ENCODE measurements around the gene TMEM131L. TPM values are rescaled to one million over a fixed set of nuclear protein-coding genes. Genes with fewer than 3 reads are reported as not detected.

TMEM131L gene
- total RNA-seq, 2 experiments from 2014 or later = 28.3 to 30.9 TPM

- ChIA-PET CTCF (interaction anchor here (0.9 to 1.8 kb wide), 6 partner anchors 11 to 63 kb away, joined by 3 to 7 read pairs (median 4); no protein-coding TSS in a partner anchor), POLR2A (interaction anchor here (0.5 kb wide), 1 partner anchor 360 kb away, joined by 5 read pairs; no protein-coding TSS in a partner anchor)
Measured at GRCh38 chr4:153530284-153530999, 64.3 kb downstream of the TMEM131L start.

- CTCF ChIA-PET = interaction anchor here (0.9 to 1.8 kb wide), 6 partner anchors 10 to 63 kb away, joined by 3 to 7 read pairs (median 4); no protein-coding TSS in a partner anchor
- POLR2A ChIA-PET = no interaction called here
Measured at GRCh38 chr4:153531000-153531358, 64.8 kb downstream of the TMEM131L start.

GRCh38 chr4:153531976-153532626 lies 65.9 kb downstream of the TMEM131L start:
- ChIA-PET CTCF (interaction anchor here (0.6 to 2.4 kb wide), 2 partner anchors 18 to 66 kb away, joined by 3 to 8 read pairs; partner anchors contain the start of gene TMEM131L), POLR2A (no interaction called here)

GRCh38 chr4:153532636-153533035 lies 66.5 kb downstream of the TMEM131L start:
- ChIA-PET POLR2A (no interaction called here), CTCF (interaction anchor here (0.8 to 2.4 kb wide), 3 partner anchors 12 to 67 kb away, joined by 3 to 8 read pairs (median 4); partner anchors contain the start of gene TMEM131L)

- POLR2A ChIA-PET = no interaction called here
- CTCF ChIA-PET = interaction anchor here (0.8 to 2.4 kb wide), 3 partner anchors 13 to 67 kb away, joined by 3 to 8 read pairs (median 4); partner anchors contain the start of gene TMEM131L
Measured at GRCh38 chr4:153533387-153533786, 67.2 kb downstream of the TMEM131L start.

GRCh38 chr4:153534792-153535629 lies 68.9 kb downstream of the TMEM131L start:
- ChIA-PET POLR2A (no interaction called here), CTCF (interaction anchor here (0.8 to 1.4 kb wide), 4 partner anchors 12 to 99 kb away, joined by 3 to 4 read pairs (median 4); no protein-coding TSS in a partner anchor)

- ChIA-PET POLR2A (no interaction called here), CTCF (interaction anchor here (0.8 to 1.4 kb wide), 5 partner anchors 13 to 100 kb away, joined by 3 to 4 read pairs (median 3); no protein-coding TSS in a partner anchor)
Measured at GRCh38 chr4:153535772-153536513, 69.8 kb downstream of the TMEM131L start.

- CTCF ChIA-PET = no interaction called here
- POLR2A ChIA-PET = no interaction called here
Measured at GRCh38 chr4:153537493-153537960, 71.4 kb downstream of the TMEM131L start.

- POLR2A ChIA-PET = no interaction called here
- CTCF ChIA-PET = no interaction called here
Measured at GRCh38 chr4:153538487-153539357, 72.6 kb downstream of the TMEM131L start.

GRCh38 chr4:153539422-153539821 lies 73.3 kb downstream of the TMEM131L start:
- POLR2A ChIA-PET = no interaction called here
- CTCF ChIA-PET = no interaction called here

- ChIA-PET POLR2A (interaction anchor here (1.1 to 1.5 kb wide), 2 partner anchors 74 to 75 kb away, joined by 3 to 4 read pairs; partner anchors contain the start of gene TMEM131L), CTCF (interaction anchor here (0.6 to 1.8 kb wide), 6 partner anchors 10 to 193 kb away, joined by 3 to 6 read pairs (median 4); no protein-coding TSS in a partner anchor)
Measured at GRCh38 chr4:153541456-153542096, 75.4 kb downstream of the TMEM131L start.

GRCh38 chr4:153542131-153542530 lies 76.0 kb downstream of the TMEM131L start:
- POLR2A ChIA-PET = interaction anchor here (1.1 to 1.5 kb wide), 2 partner anchors 75 to 76 kb away, joined by 3 to 4 read pairs; partner anchors contain the start of gene TMEM131L
- CTCF ChIA-PET = interaction anchor here (1.4 kb wide), 1 partner anchor 11 kb away, joined by 6 read pairs; no protein-coding TSS in a partner anchor

- CTCF ChIA-PET = no interaction called here
- POLR2A ChIA-PET = interaction anchor here (0.6 kb wide), 1 partner anchor 181 kb away, joined by 4 read pairs; no protein-coding TSS in a partner anchor
Measured at GRCh38 chr4:153542834-153543233, 76.7 kb downstream of the TMEM131L start.

- ChIA-PET POLR2A (interaction anchor here (0.6 to 1.6 kb wide), 2 partner anchors 77 to 180 kb away, joined by 4 read pairs; partner anchors contain the start of gene TMEM131L), CTCF (no interaction called here)
Measured at GRCh38 chr4:153543351-153543750, 77.2 kb downstream of the TMEM131L start.

GRCh38 chr4:153545822-153546221 lies 79.7 kb downstream of the TMEM131L start:
- CTCF ChIA-PET = no interaction called here
- POLR2A ChIA-PET = no interaction called here

- ChIA-PET CTCF (no interaction called here), POLR2A (no interaction called here)
Measured at GRCh38 chr4:153546280-153546679, 80.1 kb downstream of the TMEM131L start.

GRCh38 chr4:153547520-153547919 lies 81.4 kb downstream of the TMEM131L start:
- POLR2A ChIA-PET = no interaction called here

More at GRCh38 chr4:153547520-153547919, 81.4 kb downstream of the TMEM131L start:
- CTCF ChIA-PET = interaction anchor here (0.9 kb wide), 1 partner anchor 27 kb away, joined by 3 read pairs; no protein-coding TSS in a partner anchor

Measured in activated CD8-positive, alpha-beta memory T cell treated with anti-CD3 and anti-CD28 coated beads for 36 hours (primary cell).